Cardiac septum (tissue), 1 donor: ENCODE results near the gene KIAA1614. TPM values are rescaled to one million over a fixed set of nuclear protein-coding genes. Genes with fewer than 3 reads are reported as not detected.
"Not testable (repeated sequence)": the region's sequence is repeated elsewhere in the genome, so short reads cannot be mapped to it uniquely, and the experiment has no call there.

ENCODE experiments used
- DNase-seq: peaks from one replicate; pipeline ENCODE4 v3.0.0-alpha.2; 2020; ENCODE audit warnings: low spot score
- intact Hi-C: fragments of 100-400 bp; cut with DNase I; formaldehyde crosslinking; loops from one replicate; pipeline ENCODE4 v1.14.0; 2022
- total RNA-seq: library from RNA; stranded (reverse); fragmentation: NEBNext Ultra II Directional; extraction: Animal tissue kit (Norgen Biotek cat#: 25700); gene quantifications from one replicate; pipeline ENCODE4 v1.2.1, GENCODE V29; 2021
- donor health status: DM: no; HTN: no; CAD: no.

KIAA1614 gene
- total RNA-seq, 1 donor from 2014 or later = 11.4 TPM

DNA sequence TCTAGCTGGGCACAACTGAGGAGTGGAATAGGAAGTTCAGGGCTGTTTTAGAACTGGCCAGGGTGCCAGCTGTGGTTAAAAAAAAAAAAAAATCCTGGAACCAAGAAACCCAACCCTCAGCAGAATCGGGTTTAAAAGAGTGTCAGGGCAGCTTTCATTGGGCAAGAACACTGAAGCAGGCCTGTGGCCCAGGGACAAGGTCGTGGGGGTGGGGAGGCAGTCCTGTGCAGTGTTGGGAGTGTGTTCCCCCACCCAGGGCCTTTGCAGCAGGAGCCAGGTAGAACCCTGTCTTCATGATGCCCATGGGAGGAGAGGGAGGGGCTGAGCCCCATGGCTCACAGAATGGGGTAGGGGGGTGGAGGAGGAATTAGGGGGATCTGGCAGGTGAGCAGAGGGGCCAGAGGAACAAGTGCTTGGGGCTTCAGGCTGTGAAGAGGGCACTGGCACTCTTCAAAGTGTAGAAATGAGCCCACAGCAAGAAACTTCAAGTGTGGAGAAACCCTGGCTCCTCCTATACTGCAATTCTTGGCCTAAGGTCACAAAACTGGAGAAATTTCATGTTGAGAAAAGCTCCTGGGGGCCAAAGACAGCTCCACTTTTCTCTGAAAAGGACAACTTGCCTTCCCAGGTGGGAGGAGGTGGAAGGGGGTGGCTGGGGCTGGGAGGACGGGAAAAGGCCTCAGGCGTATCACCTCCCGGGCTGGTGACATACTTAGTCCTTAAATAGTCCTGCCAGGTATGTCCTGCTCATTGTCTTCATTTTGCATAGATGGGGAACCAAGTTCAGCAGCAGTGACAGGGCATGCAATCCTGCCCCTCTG lies 39.3 kb downstream of the KIAA1614 start:
- peak; percentile 50 for DNase-seq
- intact Hi-C loops = loop anchor here (5.0 kb wide), 1 partner anchor 190 kb away; no protein-coding TSS in a partner anchor

DNA sequence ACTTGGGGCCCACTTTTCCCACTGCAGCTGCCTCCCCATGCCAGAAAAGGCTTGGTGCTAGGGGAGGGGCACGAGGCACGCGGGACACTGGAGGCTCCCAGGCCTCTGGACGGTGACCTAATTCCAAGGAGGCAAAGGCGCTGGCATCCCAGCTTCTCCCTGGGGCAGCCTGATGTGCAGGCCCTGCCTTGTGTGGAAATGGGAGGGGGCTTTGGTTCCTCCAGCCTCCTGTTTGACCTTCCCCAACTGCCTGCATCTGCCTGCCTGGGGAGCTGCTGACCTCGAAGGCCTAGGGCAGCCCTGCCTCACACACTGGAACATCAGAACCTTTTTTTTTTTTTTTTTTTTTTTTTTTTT lies 39.9 kb downstream of the KIAA1614 start:
- intact Hi-C loops = loop anchor here (5.0 kb wide), 1 partner anchor 190 kb away; no protein-coding TSS in a partner anchor

DNA sequence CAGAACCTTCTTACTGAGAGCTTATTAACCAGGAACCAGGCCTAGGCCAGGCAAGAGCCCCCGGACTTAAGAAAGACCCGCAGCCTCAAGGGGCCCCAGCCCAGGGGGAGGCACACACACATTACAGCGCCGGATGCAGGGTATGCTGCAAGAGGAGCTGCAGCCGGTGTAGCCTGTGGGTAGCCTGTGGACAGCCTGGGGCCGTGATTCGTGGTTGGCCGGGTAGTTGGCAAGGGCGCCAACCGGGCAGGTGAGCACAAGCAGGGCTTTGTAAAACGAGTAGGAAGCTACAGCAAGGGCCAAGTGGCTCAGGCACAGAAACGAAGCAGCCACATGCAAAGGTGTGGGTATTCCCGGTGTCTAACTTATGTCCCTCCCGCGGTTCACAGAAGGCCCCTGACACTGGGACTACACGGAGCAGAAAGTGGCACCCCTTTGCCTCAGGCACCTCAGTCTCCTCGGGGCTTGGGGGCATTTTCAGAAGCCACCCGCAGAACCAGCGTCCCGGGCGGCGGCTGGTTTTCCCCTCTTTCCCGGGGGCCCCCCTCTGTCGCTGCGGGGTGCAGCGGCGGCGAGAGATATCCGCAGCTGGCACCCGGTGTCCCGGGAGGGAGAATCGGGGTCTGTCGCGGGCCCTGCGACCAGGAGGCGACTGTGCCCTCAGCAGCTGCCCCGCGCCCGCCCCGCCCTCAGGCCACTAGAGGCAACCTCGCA lies 40.8 kb downstream of the KIAA1614 start:
- intact Hi-C loops = loop anchor here (5.0 kb wide), 1 partner anchor 189 kb away; no protein-coding TSS in a partner anchor

More for the DNA sequence above, 39.9 kb downstream of the KIAA1614 start:
- no peak for DNase-seq

GRCh38 chr1:180954005-180954800 lies 41.5 kb downstream of the KIAA1614 start:
- intact Hi-C loops = loop anchor here (5.0 kb wide), 1 partner anchor 188 kb away; no protein-coding TSS in a partner anchor
- peak; percentile 84 for DNase-seq

More for the DNA sequence above, 40.8 kb downstream of the KIAA1614 start:
- DNase-seq = peak; percentile 72

DNA sequence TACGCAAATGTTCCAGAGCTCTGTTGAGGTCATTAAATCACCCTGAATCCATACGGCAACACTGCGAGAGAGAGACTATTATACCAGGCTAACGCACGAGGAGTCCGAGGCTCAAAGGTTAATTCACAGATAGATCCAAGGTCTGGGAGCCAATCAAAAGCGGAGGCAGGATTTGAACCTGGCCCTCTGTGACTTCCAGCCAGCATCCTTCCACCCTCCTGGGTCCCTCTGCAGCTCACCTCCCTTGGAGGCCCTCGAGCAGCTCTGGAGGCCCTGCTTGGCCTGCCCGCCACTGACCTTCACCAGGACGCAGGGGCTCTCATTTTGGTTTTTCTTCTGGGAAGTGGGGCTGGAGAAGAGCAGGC lies 42.1 kb downstream of the KIAA1614 start:
- intact Hi-C loops = loop anchor here (5.0 kb wide), 1 partner anchor 188 kb away; no protein-coding TSS in a partner anchor

GRCh38 chr1:180956028-180956640 lies 43.4 kb downstream of the KIAA1614 start:
- intact Hi-C loops = no loop called here

More for the DNA sequence above, 42.1 kb downstream of the KIAA1614 start:
- peak; percentile 36 for DNase-seq

GRCh38 chr1:180959620-180960019 lies 46.9 kb downstream of the KIAA1614 start:
- DNase-seq, intact Hi-C loops: not testable (repeated sequence)

More at GRCh38 chr1:180956028-180956640, 43.4 kb downstream of the KIAA1614 start:
- no peak for DNase-seq

DNA sequence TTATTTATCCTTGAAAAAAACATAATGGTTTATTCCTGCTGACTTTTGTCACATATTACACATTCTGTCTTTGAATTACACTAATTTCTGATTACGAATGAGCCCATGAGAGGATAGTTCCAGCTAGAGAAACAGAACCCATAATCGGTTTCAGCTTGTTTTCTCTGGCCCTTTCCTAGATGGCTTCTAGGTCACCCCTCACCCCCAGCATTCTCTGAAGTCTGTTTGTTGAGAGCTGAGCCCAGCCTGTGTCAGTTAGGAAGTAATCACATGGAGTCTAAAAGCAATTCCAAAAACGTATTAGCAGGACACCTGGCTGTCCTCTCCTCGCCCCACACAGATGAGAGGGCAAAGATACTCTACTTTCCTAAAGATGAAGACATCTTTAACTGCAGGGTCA lies 48.9 kb downstream of the KIAA1614 start:
- no peak for DNase-seq
- intact Hi-C loops = no loop called here

DNA sequence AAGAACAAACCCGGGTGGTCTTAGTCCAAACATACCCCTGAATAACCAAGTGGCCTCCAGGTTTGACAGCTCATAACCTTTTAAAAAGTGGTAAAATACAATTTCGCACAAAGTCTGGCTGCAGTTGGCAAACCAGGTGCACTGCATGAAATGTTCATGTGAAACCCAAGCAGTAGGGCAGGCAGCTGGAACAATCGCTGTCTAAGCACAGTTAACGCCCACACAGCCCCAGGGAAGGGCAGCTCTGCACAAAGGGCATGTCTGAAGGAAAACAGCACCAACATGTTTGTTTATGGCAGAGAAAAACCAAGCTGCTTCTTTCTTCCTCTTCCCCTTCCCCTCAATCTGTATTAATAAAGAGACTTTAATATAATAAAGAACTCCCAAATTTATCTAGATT lies 49.5 kb downstream of the KIAA1614 start:
- no peak for DNase-seq
- intact Hi-C loops = no loop called here

DNA sequence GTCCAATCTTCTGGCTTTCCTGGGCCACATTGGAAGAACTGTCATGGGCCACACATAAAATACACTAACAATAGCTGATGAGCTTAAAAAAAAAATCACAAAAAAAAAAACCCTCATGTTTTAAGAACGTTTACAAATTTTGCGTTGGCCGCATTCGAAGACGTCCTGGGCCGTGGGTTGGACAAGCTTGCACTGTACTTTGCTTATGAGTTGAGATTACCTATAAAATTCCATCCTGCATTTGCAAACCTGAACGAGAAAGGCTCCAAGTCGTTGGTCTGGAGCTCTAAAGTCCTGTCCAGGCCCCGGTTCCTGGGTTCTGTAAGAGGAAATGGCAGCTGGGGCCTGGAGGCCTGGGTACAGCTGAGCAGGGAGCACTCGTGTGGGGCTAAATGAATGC lies 51.4 kb downstream of the KIAA1614 start:
- intact Hi-C loops = no loop called here
- DNase-seq = no peak

DNA sequence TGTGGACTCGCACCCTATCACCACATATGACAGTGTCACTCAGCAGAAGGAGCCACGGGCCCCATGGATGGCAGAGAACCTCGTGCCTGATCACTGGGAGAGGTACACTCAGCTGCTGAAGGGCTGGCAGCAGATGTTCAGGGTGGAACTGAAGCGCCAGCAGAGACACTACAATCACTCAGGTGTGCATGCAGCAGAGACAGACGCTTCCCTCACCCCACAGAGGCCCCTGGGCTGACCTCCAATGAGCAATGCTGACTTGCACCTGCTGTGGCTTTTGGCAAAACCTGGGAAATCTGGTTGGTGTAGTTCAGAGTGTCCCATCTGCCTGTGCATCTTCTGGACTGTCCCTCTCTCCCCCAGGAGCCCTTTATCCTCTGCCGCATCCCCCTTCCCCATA lies 51.9 kb downstream of the KIAA1614 start:
- intact Hi-C loops = no loop called here
- no peak for DNase-seq

DNA sequence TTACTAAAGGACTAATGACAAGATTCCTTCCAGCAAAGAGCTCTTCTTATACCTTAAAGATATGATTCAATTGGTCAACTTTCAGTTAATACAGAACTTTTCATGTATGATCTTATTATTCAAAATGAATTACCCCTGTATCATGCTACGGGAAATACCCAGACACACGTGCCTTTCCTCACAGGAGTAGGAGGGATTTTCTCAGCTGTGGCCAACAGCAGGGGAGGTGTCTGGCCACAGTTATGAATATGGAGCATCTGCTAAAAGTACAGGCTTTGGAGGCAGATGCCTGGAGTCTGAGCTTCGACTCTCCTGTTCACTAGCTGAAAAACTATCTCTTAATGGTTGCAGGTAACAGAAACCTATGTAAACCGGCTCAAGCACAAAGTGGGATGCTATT lies 53.6 kb downstream of the KIAA1614 start:
- intact Hi-C loops = no loop called here
- DNase-seq = no peak

- intact Hi-C loops = no loop called here
- DNase-seq = peak; percentile 47
Observed at GRCh38 chr1:180966744-180967536, 54.2 kb downstream of the KIAA1614 start.

GRCh38 chr1:180967558-180967957 lies 54.9 kb downstream of the KIAA1614 start:
- DNase-seq = no peak
- intact Hi-C loops = no loop called here

DNA sequence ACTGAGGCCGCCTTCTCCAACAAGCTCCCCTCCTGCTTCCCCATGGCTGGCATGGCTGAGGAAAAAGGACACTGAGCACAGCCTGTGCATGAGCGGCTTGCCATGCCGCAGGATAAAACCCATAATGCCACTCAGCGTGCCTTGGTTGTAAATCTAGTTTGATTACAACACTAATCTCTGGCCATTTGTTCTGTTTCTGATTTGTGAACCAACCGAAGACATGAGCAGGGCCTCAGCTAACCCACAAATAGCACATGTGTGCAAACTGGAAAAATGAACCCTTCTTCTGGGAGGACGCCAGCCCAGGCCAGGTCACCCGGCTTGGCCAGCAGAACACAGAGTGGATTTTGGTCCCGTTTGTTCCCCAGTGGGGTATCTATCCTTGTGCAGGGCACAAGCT lies 56.1 kb downstream of the KIAA1614 start:
- intact Hi-C loops = not testable (repeated sequence)
- peak; percentile 31 for DNase-seq

DNA sequence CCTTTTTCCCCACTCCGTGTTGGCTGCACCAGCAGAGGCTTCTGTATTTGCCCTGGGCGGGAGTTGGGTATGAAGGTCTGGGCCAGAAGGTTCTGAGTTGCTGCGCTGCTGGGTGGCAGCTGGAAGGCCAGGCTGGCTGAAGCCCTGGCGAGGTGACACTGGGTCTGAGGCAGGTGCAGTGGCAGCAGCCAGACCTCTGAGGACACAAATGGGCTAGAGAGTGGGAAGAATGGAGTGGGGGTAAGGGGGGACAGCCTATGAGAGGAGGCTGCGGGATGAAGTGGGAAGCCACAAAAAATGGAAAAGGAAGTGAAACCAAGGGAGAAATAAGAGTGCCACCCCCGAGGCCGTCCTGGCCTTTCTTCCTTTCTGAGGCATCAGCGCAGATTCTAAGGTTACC lies 56.7 kb downstream of the KIAA1614 start:
- intact Hi-C loops = no loop called here
- peak; percentile 70 for DNase-seq

GRCh38 chr1:180970333-180971079 lies 57.8 kb downstream of the KIAA1614 start:
- intact Hi-C loops = no loop called here
- peak; percentile 38 for DNase-seq
